Neural cell (in vitro differentiated cells): ENCODE results near the gene PEMT. TPM values are rescaled to one million over a fixed set of nuclear protein-coding genes. Genes with fewer than 3 reads are reported as not detected.

Source experiments
- H2AFZ ChIP-seq: fragments of 200-600, 300-800 bp; sonication (generic), shearing (Covaris generic); 2 replicates; pipeline ENCODE4 v1.6.0; 2014; ENCODE audit warnings: low read depth, mild to moderate bottlenecking, antibody characterized with exemption, low read length, moderate library complexity
- H3F3A ChIP-seq: fragments of 200-600 bp; shearing (Covaris generic); 2 replicates; pipeline ENCODE4 v1.6.1; 2016; ENCODE audit warnings: mild to moderate bottlenecking, moderate library complexity, mixed read lengths, antibody characterized with exemption, low read length; ENCODE audit not compliant: insufficient read depth, poor library complexity, severe bottlenecking
- H3K27ac ChIP-seq: fragments of 200-600, 300-800 bp; sonication (generic), shearing (Covaris generic); 2 replicates; pipeline ENCODE4 v1.5.1; 2014; ENCODE audit warnings: mild to moderate bottlenecking, low read length, moderate library complexity
- H3K27me3 ChIP-seq: fragments of 300-800, 200-600 bp; sonication (generic), shearing (Covaris generic); 2 replicates; pipeline ENCODE4 v1.6.0; 2014; ENCODE audit warnings: mild to moderate bottlenecking, low read depth, low read length, moderate library complexity; ENCODE audit not compliant: insufficient read depth
- H3K36me3 ChIP-seq: fragments of 300-800, 200-600 bp; sonication (generic), shearing (Covaris generic); 2 replicates; pipeline ENCODE4 v1.5.1; 2014; ENCODE audit warnings: mild to moderate bottlenecking, antibody characterized with exemption, low read length, moderate library complexity; ENCODE audit not compliant: insufficient read depth
- H3K4me2 ChIP-seq: fragments of 300-800, 200-600 bp; sonication (generic), shearing (Covaris generic); 2 replicates; pipeline ENCODE4 v1.6.0; 2014; ENCODE audit warnings: mild to moderate bottlenecking, low read length
- H3K4me3 ChIP-seq: fragments of 300-800, 200-600 bp; sonication (generic), shearing (Covaris generic); 2 replicates; pipeline ENCODE4 v1.5.1; 2014; ENCODE audit warnings: mild to moderate bottlenecking, low read length, moderate library complexity
- H3K79me2 ChIP-seq: fragments of 200-600 bp; shearing (Covaris generic); replicated peaks from 2 replicates; pipeline ENCODE4 v1.6.0; 2014; ENCODE audit warnings: mild to moderate bottlenecking, low read length, moderate library complexity; ENCODE audit not compliant: insufficient read depth
- H3K9ac ChIP-seq: fragments of 300-800, 200-600 bp; sonication (generic), shearing (Covaris generic); 2 replicates; pipeline ENCODE4 v1.6.1; 2016; ENCODE audit warnings: mild to moderate bottlenecking, low read length, mixed read lengths
- H3K9me2 ChIP-seq: fragments of 200-600 bp; shearing (Covaris generic); 2 replicates; pipeline ENCODE4 v1.6.1; 2016; ENCODE audit warnings: mild to moderate bottlenecking, low read length, mixed read lengths; ENCODE audit not compliant: insufficient read depth
- H3K9me3 ChIP-seq: fragments of 200-600, 300-800 bp; sonication (generic), shearing (Covaris generic); 2 replicates; pipeline ENCODE4 v1.6.1; 2016; ENCODE audit warnings: mild to moderate bottlenecking, mixed run types, low read length, moderate library complexity, mixed read lengths
- H4K20me1 ChIP-seq: fragments of 200-600 bp; shearing (Covaris generic); 2 replicates; pipeline ENCODE4 v1.6.1; 2016; ENCODE audit warnings: mild to moderate bottlenecking, mixed run types; ENCODE audit not compliant: insufficient read depth
- CTCF ChIP-seq: fragments of 450-650 bp; IDR thresholded peaks from 2 replicates; pipeline ENCODE4 v1.5.1; 2014; ENCODE audit warnings: antibody characterized with exemption, mild to moderate bottlenecking, moderate library complexity; ENCODE audit not compliant: poor library complexity, severe bottlenecking
- EP300 ChIP-seq: fragments of 450-650 bp; conservative IDR thresholded peaks from 2 replicates; pipeline ENCODE4 v1.6.1; 2014; ENCODE audit warnings: antibody characterized with exemption, mild to moderate bottlenecking, moderate library complexity; ENCODE audit not compliant: poor library complexity, severe bottlenecking
- EZH2 ChIP-seq: fragments of 200-600, 300-800 bp; shearing (Covaris generic), sonication (generic); IDR thresholded peaks from 2 replicates; pipeline ENCODE4 v1.6.1; 2014; ENCODE audit warnings: antibody characterized with exemption, low read length, borderline replicate concordance, mild to moderate bottlenecking; ENCODE audit not compliant: insufficient read depth, poor library complexity, severe bottlenecking
- MXI1 ChIP-seq: fragments of 450-650 bp; conservative IDR thresholded peaks from 2 replicates; pipeline ENCODE4 v1.6.1; 2014; ENCODE audit warnings: antibody characterized with exemption, mild to moderate bottlenecking; ENCODE audit not compliant: poor library complexity, severe bottlenecking
- POLR2AphosphoS5 ChIP-seq: IDR thresholded peaks from 2 replicates; pipeline ENCODE4 v1.6.1; 2012
- RAD21 ChIP-seq: fragments of 450-650 bp; conservative IDR thresholded peaks from 2 replicates; pipeline ENCODE4 v1.6.1; 2014; ENCODE audit warnings: antibody characterized with exemption, mild to moderate bottlenecking, moderate library complexity
- REST ChIP-seq: IDR thresholded peaks from 2 replicates; pipeline ENCODE4 v1.6.1; 2012; ENCODE audit warnings: borderline replicate concordance
- SMC3 ChIP-seq: fragments of 450-650 bp; conservative IDR thresholded peaks from 2 replicates; pipeline ENCODE4 v1.6.1; 2014; ENCODE audit warnings: antibody characterized with exemption, mild to moderate bottlenecking, moderate library complexity; ENCODE audit not compliant: poor library complexity
- TAF1 ChIP-seq: IDR thresholded peaks from 2 replicates; pipeline ENCODE4 v1.6.1; 2012; ENCODE audit warnings: low read depth
- polyA plus RNA-seq: library from polyadenylated mRNA; depleted of rRNA; stranded (reverse); fragments of >200 nt; gene quantifications from 2 replicates; pipeline ENCODE4 v1.2.3, GENCODE V29; 2014

The PEMT gene
- polyA plus RNA-seq, 1 donor from 2014 or later, result 71.7 TPM

- no peaks in the 10 kb centered on the region for H3K9me2 ChIP-seq
- no peak overlapping the region for H3K4me2 ChIP-seq
- no peak overlapping the region for H3K9ac ChIP-seq
- H3K9me3 ChIP-seq, result no peaks in the 10 kb centered on the region
- H3K27ac ChIP-seq, result no peak overlapping the region
- no peaks in the 10 kb centered on the region for H3K36me3 ChIP-seq
- peaks cover 4% of the 10 kb centered on the region for H3K79me2 ChIP-seq
- no peak for TF ChIP-seq EP300
- no peak for TF ChIP-seq SMC3
- no peak for TF ChIP-seq TAF1
- TF ChIP-seq POLR2AphosphoS5, result no peak
- TF ChIP-seq EZH2, result no peak
- TF ChIP-seq RAD21, result no peak
- no peak for TF ChIP-seq CTCF
- H4K20me1 ChIP-seq, result no peaks in the 10 kb centered on the region
- H3K4me3 ChIP-seq, result peak overlapping the region; percentile 89
- H3F3A ChIP-seq, result no peaks in the 10 kb centered on the region
- no peak overlapping the region for H2AFZ ChIP-seq
- H3K27me3 ChIP-seq, result no peaks in the 10 kb centered on the region
Observed at GRCh38 chr17:17593222-17593620, 1.7 kb upstream of the PEMT start.

GRCh38 chr17:17590883-17591354 lies 589 bp downstream of the PEMT start:
- H3K27me3 ChIP-seq, result no peaks in the 10 kb centered on the region
- no peaks in the 10 kb centered on the region for H4K20me1 ChIP-seq
- peaks cover 4% of the 10 kb centered on the region for H3K79me2 ChIP-seq
- H3K9ac ChIP-seq, result peak overlapping the region; percentile 92
- H2AFZ ChIP-seq, result peak overlapping the region; percentile 87
- H3K27ac ChIP-seq, result peak overlapping the region; percentile 91
- TF ChIP-seq EZH2, result no peak
- no peak for TF ChIP-seq EP300
- peak; percentile 66 for TF ChIP-seq POLR2AphosphoS5
- TF ChIP-seq CTCF, result no peak
- TF ChIP-seq TAF1, result no peak
- TF ChIP-seq MXI1, result no peak
- peak; percentile 1 for TF ChIP-seq REST
- TF ChIP-seq RAD21, result peak; percentile 12
- TF ChIP-seq SMC3, result no peak
- H3K4me2 ChIP-seq, result peak overlapping the region; percentile 94
- H3K9me2 ChIP-seq, result no peaks in the 10 kb centered on the region
- H3K4me3 ChIP-seq, result peak overlapping the region; percentile 89
- H3K36me3 ChIP-seq, result no peaks in the 10 kb centered on the region
- no peaks in the 10 kb centered on the region for H3F3A ChIP-seq
- no peaks in the 10 kb centered on the region for H3K9me3 ChIP-seq
